GM12891 (cell line): ENCODE measurements around the gene SLBP.

Experiments
- PAX5 ChIP-seq: IDR thresholded peaks from 2 replicates; pipeline ENCODE4 v1.6.1; 2011; ENCODE audit warnings: low read length, moderate library complexity, mild to moderate bottlenecking; ENCODE audit not compliant: insufficient read depth, severe bottlenecking
- POLR2A ChIP-seq: IDR thresholded peaks from 2 replicates; pipeline ENCODE4 v1.6.1; 2011; ENCODE audit warnings: low read depth, low read length, control low read depth
- POLR2AphosphoS5 ChIP-seq: IDR thresholded peaks from 2 replicates; pipeline ENCODE4 v1.6.1; 2011; ENCODE audit warnings: low read depth, low read length, control low read depth
- POU2F2 ChIP-seq: IDR thresholded peaks from 2 replicates; pipeline ENCODE4 v1.6.1; 2011; ENCODE audit warnings: low read depth, mild to moderate bottlenecking, control low read depth, low read length, moderate library complexity
- SPI1 ChIP-seq: IDR thresholded peaks from 2 replicates; pipeline ENCODE4 v1.6.1; 2011; ENCODE audit warnings: low read depth, low read length, control low read depth
- TAF1 ChIP-seq: IDR thresholded peaks from 2 replicates; pipeline ENCODE4 v1.6.1; 2011; ENCODE audit warnings: low read depth, low read length, control low read depth

DNA sequence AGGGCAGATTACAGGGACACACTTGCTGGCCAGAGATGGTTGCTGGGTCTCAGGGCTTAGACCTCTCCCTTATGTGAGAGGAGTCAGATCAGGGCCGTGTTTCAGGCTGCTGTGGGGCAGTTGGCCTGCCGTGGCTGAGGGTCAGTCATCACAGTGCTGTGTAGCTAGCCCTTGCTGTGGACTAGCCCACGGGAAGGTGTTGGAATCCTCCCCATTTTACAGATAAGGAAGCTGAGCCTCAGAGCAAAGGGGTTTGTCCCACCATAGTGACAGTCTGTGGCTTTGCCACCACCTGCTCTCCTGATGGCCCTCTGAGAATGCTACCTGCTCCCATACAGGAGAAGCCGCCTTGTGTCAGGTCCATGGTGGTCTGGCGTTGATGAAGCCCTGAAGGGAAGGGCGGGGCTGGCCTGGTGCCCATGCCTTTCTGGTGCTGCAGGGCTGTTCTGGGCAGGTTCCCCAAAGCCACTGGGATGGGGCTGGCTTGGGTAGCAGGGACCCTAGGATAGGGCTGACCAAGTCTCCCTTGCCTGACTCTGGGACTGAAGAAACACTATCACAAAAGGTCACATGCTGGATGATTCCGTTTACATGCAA lies 25.6 kb downstream of the SLBP start:
- TF ChIP-seq POLR2A (no peak), TAF1 (no peak), POLR2AphosphoS5 (no peak; the same call in 1 of the 2 replicates), SPI1 (no peak), POU2F2 (no peak), PAX5 (no peak)
